Stimulated activated CD8-positive, alpha-beta memory T cell treated with anti-CD3 and anti-CD28 coated beads, Interleukin-12 subunit alpha, Interleukin-12 subunit beta, amount 100 ng/mL, for 24 hours (primary cell): ENCODE measurements around the gene MLH1.

Source experiments
- DNase-seq: peaks from one replicate; pipeline ENCODE4 v3.0.0-alpha.2; 2020; ENCODE audit errors: extremely low read depth

The MLH1 gene

DNA sequence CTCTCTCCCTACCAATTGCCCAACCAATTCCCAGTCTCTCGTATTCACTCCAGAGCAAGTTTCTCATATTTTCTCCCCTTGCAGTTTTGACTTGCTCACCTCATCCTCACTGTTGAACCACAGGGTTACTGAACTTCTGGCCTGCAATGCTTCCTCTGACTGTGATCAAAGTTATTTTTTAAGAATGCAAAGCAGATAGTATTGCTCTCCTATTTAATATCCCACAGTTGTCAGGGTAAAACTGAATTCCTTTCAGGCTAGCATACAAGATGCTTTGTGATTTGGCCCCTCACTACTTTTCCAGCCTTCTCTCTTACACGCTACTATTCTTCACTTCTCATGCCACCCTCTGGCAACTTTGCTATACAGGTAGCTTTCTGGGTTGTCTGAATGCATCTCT, 100.2 kb downstream of the MLH1 start:
- DNase-seq, result no peak

DNA sequence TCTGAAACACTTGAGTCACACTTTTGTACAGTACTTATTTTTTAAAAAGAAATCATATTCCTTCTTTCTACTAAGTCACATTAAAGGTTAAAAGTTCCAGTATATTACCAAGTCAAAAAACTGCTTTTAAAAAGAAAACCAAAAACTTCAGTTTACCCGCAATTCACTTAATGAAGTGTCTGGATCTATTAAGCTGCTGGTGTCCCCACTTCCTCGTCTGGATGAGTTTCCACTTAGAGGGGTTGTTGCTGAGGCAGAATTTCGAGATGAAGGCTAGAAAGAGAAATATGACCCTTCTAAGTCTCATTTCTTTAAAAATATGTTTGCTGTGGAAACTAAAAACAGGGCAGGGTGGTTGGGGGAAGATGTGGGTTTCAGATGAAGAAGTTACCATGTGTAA, 101.3 kb downstream of the MLH1 start:
- DNase-seq, result no peak

DNA sequence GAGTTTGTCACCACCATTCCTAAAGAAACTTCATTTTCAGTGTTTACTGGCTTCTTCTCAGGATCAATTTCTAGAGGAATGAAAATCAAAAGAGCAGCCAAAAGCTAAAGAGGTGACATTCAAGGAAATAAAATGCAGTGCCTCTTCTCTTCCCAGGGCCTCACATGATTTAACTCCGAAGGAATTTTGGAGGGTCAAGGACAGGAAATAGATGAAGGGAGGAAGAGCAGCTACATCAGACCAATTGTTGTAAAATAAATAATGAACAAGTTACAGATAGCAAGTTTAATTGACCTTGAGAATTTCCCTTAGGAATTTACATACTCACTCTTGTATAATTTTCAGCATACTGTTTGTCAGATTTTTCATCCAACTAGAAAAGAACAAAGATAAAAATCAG, 103.0 kb downstream of the MLH1 start:
- no peak for DNase-seq

DNA sequence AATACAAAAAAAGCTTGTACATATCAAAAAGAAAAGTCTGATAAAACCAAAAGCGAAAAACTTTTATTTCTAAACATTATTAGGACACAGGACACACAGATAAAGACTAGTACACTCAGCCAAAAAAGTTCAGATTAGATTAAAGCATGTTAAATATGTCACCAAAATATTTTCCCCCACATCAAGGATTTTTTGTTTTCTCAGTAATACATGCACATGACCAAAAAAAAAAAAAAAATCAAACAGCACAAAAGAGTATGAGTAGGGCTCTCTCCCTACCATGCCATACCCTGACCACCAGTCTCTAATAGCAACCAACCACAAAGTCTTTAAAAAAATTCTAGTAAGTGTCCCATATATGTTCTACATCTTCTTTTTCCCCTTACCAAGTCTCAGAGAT, 103.7 kb downstream of the MLH1 start:
- DNase-seq, result no peak

DNA sequence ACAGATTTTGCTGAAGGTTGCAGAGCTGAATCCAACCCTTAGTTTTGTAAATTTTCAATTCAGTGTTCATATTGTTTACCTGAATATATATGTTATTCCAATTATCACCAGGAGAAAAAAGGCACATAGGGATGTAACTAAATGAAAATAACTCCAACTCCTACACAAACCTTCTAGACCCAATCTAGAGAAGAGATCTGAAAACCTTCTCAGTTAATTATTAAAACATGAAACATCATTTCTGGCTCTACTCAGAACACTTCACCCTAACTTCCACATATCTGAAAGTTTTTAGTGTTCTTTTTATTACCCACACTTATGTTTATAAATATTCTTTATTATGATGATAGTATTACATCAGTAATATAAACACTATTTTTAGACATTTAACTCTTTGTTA, 104.5 kb downstream of the MLH1 start:
- no peak for DNase-seq

DNA sequence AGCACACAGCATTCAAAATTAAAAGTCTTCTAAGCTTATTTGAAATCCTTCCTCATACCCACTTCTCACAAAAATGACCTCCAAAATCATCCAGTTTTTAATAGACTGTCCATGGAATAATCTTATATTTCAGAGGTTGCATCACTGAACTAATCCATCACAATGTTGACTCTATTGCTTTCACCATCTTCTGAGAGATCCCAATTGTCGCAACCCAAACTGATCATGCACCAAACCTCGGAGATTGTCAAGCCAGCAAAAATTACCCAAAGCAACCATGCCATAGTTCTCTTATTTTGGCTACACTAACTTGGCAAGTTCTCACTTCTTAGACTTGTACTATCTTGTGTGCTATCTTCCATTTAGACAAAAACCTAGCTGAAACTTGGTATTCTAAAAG, 105.6 kb downstream of the MLH1 start:
- no peak for DNase-seq

DNA sequence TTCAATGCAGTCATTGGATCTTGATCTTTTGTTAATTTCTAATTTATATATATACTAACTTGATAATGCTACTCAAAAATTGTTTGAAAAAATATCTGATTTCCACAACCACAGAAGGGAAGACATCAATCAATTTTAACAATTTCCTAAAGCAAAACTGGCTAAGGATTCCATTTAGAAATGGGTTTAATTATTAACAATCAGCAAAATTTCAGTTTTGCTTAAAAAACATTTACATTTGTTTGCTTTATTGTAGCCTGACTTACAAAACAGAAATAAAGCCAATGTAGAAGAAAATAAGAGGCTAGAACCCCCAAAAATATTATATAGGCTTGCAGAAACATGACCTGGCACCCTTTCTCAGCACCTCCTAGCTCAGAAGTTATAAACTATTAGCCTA, 106.2 kb downstream of the MLH1 start:
- DNase-seq, result no peak

DNA sequence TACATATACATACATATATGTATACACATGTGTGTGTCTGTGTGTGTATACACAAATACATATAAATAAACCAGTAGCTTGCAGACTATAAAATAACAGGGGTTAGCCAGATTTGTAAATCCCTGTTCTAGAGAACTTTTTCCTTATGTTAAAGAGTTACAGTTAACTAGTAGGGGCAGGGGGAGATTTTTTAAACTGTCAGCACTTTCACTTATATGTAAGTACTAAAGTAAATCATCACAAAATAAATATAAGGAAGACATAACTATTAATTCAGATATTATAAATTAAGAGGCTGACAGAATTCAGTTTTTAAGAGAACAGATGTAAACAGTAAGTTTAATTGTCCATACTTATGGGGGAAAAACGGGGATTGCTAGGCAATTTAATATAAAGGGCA, 107.1 kb downstream of the MLH1 start:
- no peak for DNase-seq
